Esophagus muscularis mucosa (tissue), 4 donors: ENCODE results near the gene GALM. TPM values are rescaled to one million over a fixed set of nuclear protein-coding genes. Genes with fewer than 3 reads are reported as not detected.

Experiments used
- DNase-seq: peaks from one replicate; pipeline ENCODE4 v3.0.0-alpha.2; 2017; ENCODE audit errors: extremely low spot score
- H3K27ac ChIP-seq, 4 donors: fragments of 200-600 bp; sonication (generic); replicated peaks in 1 of 4; 1 replicate in 3 of 4; 2 replicates in 1 of 4; pipeline ENCODE4 v1.5.1; 2016 to 2019; ENCODE audit warnings: mild to moderate bottlenecking in 1 of 4
- H3K27me3 ChIP-seq, 4 donors: fragments of 200-600 bp; sonication (generic); one replicate each; pipeline versions ENCODE4 v1.5.1 to v1.6.0; 2016 to 2019
- H3K36me3 ChIP-seq, 4 donors: fragments of 200-600 bp; sonication (generic); one replicate each; pipeline ENCODE4 v1.5.1; 2016 to 2019
- H3K4me1 ChIP-seq, 4 donors: fragments of 200-600 bp; sonication (generic); one replicate each; pipeline ENCODE4 v1.5.1; 2016 to 2019
- H3K4me3 ChIP-seq, 4 donors: fragments of 200-600 bp; sonication (generic); 1 replicate in 2 of 4; 2 replicates in 2 of 4; pipeline ENCODE4 v1.5.1; 2016 to 2019; ENCODE audit warnings: mild to moderate bottlenecking in 4 of 4, moderate library complexity in 1 of 4
- H3K9me3 ChIP-seq, 4 donors: fragments of 200-600 bp; sonication (generic); 1 replicate in 3 of 4; 2 replicates in 1 of 4; pipeline ENCODE4 v1.5.1; 2016 to 2019
- EP300 ChIP-seq: sonication (generic); formaldehyde crosslinking; IDR thresholded peaks from one replicate; pipeline ENCODE4 v1.6.1; 2017; ENCODE audit warnings: antibody characterized with exemption
- POLR2A ChIP-seq: fragments of 450-650 bp; IDR thresholded peaks from one replicate; pipeline ENCODE4 v1.6.1; 2017; ENCODE audit warnings: antibody characterized with exemption, moderate library complexity, mild to moderate bottlenecking, low read depth
- POLR2AphosphoS5 ChIP-seq, 2 donors: sonication (generic); formaldehyde crosslinking; IDR thresholded peaks; one replicate each; pipeline ENCODE4 v1.6.1; 2017; ENCODE audit warnings: antibody characterized with exemption in 2 of 2
- WGBS: methylation state at CpG from one replicate; pipeline ENCODE4 v1.1.5; 2018; 5-methylcytosine and 5-hydroxymethylcytosine counted together
- intact Hi-C: fragments of 100-400 bp; cut with DNase I; formaldehyde crosslinking; loops from one replicate; pipeline ENCODE4 v1.15.1; 2023
- total RNA-seq, 4 donors: library from RNA; depleted of rRNA; stranded (reverse); fragments of >200 nt; gene quantifications; one replicate each; pipeline versions ENCODE4 v1.1.0 to v1.2.1, GENCODE V29; 2016
- TF ChIP-seq, protein P1 (sequence below), 3 experiments: fragments of 200-600 bp in 2 of 3; fragments of 450-650 bp in 1 of 3; sonication (generic) in 2 of 3; IDR thresholded peaks; one replicate each; pipeline ENCODE4 v1.5.1; 2017 to 2019; ENCODE audit warnings: antibody characterized with exemption in 3 of 3, mild to moderate bottlenecking in 2 of 3, moderate library complexity in 1 of 3

The GALM gene
- total RNA-seq, 4 donors from 2014 or later, result 8.3 to 14.6 (median 11.6) TPM

DNA sequence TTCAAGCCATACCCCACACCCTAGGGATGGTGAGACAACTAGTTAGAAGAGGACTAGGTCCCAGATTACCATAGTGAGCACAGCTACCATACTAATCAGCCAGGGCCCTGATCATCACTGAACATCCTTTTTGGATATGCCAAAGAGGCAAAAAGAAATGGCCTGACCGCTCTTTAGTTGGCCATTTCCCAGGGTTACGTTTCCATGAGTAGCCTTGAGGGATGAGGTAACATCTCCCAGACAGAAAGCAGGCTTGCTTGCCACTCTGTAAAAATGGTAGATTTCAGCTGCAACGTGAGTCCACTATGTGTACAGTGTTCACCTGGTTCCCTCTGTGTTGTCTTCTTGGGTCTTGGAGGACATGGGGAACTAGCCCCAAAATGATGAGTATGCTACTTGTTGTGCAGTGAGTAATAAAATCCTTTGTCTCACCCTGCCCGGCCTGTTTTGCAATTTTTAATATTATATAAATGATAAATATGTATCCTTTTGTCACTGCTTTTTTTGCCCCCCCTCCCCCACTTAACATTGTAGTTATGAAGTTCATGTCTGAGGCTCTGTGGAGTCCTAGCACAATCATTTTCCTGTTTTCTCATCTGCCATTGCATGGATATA lies 8.9 kb upstream of the GALM start:
- 76% methylated on average over 4 of the region's 4 CpGs for WGBS
- intact Hi-C loops, result no loop called here

DNA sequence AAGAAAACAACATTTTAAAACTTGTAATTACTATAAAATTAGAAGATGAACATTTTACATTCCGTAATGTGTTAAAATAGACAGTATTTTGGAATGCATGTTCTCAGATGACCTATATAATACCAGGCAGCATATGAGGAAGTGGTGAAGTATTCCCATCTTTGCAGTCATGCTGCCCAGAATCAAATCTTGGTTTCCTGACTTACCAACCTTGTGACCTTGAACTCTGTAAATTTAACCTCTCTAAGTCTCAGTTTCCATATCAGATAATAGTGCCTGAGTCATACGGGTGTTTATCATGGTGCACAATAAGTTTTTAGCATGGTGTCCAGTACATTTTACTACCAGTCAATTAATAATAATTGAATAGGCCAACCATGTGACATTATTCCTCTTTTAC lies 7.3 kb upstream of the GALM start:
- DNase-seq, result no peak
- no peak overlapping the region for H3K27ac ChIP-seq
- 77% methylated on average over 2 of the region's 2 CpGs for WGBS
- no peaks in the 10 kb centered on the region for H3K36me3 ChIP-seq
- H3K4me1 ChIP-seq, result no peaks in the 10 kb centered on the region
- intact Hi-C loops, result no loop called here
- TF ChIP-seq, protein P1, sequence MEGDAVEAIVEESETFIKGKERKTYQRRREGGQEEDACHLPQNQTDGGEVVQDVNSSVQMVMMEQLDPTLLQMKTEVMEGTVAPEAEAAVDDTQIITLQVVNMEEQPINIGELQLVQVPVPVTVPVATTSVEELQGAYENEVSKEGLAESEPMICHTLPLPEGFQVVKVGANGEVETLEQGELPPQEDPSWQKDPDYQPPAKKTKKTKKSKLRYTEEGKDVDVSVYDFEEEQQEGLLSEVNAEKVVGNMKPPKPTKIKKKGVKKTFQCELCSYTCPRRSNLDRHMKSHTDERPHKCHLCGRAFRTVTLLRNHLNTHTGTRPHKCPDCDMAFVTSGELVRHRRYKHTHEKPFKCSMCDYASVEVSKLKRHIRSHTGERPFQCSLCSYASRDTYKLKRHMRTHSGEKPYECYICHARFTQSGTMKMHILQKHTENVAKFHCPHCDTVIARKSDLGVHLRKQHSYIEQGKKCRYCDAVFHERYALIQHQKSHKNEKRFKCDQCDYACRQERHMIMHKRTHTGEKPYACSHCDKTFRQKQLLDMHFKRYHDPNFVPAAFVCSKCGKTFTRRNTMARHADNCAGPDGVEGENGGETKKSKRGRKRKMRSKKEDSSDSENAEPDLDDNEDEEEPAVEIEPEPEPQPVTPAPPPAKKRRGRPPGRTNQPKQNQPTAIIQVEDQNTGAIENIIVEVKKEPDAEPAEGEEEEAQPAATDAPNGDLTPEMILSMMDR (IDR thresholded peaks at IDR 0.05), result no peak
- no peak for TF ChIP-seq POLR2AphosphoS5 (IDR thresholded peaks at IDR 0.05)
- no peak for TF ChIP-seq POLR2A
- no peak for TF ChIP-seq EP300
- H3K4me3 ChIP-seq, result no peak overlapping the region
- H3K27me3 ChIP-seq, result no peaks in the 10 kb centered on the region
- H3K9me3 ChIP-seq, result no peaks in the 10 kb centered on the region

More for the DNA sequence above, 8.9 kb upstream of the GALM start:
- no peaks in the 10 kb centered on the region for H3K4me1 ChIP-seq
- no peaks in the 10 kb centered on the region for H3K9me3 ChIP-seq
- no peak for DNase-seq
- no peaks in the 10 kb centered on the region for H3K36me3 ChIP-seq
- H3K27me3 ChIP-seq, result no peaks in the 10 kb centered on the region
- no peak overlapping the region for H3K27ac ChIP-seq
- TF ChIP-seq POLR2AphosphoS5 (IDR thresholded peaks at IDR 0.05) (no peak), EP300 (no peak)
- H3K4me3 ChIP-seq, result no peak overlapping the region

DNA sequence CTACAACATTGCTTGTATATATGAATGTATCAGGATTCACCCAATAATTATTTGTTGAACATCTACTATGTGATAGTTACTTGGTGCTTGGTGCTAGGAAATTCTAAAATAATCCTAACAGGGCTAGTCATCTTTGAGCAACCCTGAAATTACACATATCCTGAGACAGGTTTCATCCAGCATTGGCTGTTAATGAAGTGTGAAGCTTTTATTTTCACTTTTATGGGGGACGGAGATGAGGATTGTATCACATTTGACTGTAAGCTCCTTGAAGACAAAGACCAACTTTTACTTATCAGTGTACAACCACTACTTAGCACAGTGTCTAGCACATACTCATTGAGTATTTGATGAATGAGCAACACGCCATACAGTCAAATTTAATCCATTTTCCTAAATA lies 6.8 kb upstream of the GALM start:
- Histone ChIP-seq H3K4me1 (no peaks in the 10 kb centered on the region), H3K27ac (no peak overlapping the region), H3K27me3 (no peaks in the 10 kb centered on the region), H3K9me3 (no peaks in the 10 kb centered on the region), H3K36me3 (no peaks in the 10 kb centered on the region), H3K4me3 (no peak overlapping the region)
- WGBS, result 94% methylated on average over 2 of the region's 2 CpGs
- intact Hi-C loops, result no loop called here
- DNase-seq, result no peak
- TF ChIP-seq, protein P1 (IDR thresholded peaks at IDR 0.05), result no peak
- TF ChIP-seq POLR2AphosphoS5 (IDR thresholded peaks at IDR 0.05) (no peak), EP300 (no peak), POLR2A (no peak)

DNA sequence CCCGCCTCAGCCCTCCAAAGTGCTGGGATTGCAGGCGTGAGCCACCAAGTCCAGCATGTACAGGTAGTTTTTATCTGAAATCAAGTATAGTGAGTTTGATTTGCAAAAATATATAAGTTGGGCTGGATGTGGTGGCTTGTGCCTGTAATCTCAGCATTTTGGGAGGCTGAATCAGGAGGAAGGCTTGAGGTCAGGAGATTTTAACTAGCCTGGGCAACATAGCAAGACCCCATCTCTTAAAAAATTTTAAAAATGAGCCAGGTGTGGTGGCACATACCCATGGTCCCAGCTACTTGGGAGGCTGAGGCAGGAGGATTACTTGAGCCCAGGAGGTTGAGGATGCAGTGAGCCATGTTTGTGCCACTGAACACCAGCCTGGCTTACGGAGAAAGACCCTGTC lies 5.6 kb upstream of the GALM start:
- H3K4me3 ChIP-seq, result no peak overlapping the region
- no peaks in the 10 kb centered on the region for H3K36me3 ChIP-seq
- no peak for TF ChIP-seq POLR2AphosphoS5 (IDR thresholded peaks at IDR 0.05)
- TF ChIP-seq, protein P1 (IDR thresholded peaks at IDR 0.05), result no peak
- TF ChIP-seq POLR2A, result no peak
- no peak for TF ChIP-seq EP300
- H3K27me3 ChIP-seq, result no peaks in the 10 kb centered on the region
- DNase-seq, result no peak
- H3K27ac ChIP-seq, result no peak overlapping the region
- no peaks in the 10 kb centered on the region for H3K9me3 ChIP-seq
- WGBS, result 95% methylated on average over 3 of the region's 3 CpGs
- H3K4me1 ChIP-seq, result peaks cover 0 to 5% (median 3%) of the 10 kb centered on the region in 4 donors
- intact Hi-C loops, result no loop called here

DNA sequence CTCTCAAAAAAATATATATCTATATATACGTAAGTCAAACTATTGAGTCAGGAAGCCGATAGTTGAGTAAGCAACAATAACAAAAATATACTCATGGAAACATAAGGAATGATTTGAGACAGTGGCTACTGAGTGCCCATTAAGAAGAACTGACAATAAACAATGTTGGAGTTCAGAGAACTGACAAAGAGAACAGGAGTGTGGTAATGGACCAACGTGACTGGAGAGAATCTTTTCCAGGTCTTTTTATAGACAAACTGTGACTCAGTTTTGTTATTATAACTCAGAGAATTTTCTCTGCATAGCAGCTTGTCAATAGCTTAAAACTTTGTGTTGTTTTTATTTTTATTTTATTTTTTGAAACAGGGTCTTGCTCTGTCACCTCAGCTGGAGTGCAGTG lies 4.6 kb upstream of the GALM start:
- no peak for TF ChIP-seq POLR2A
- no peak for TF ChIP-seq EP300
- TF ChIP-seq, protein P1 (IDR thresholded peaks at IDR 0.05), result no peak
- TF ChIP-seq POLR2AphosphoS5 (IDR thresholded peaks at IDR 0.05), result no peak
- intact Hi-C loops, result no loop called here
- Histone ChIP-seq H3K27me3 (no peaks in the 10 kb centered on the region), H3K36me3 (no peaks in the 10 kb centered on the region), H3K4me3 (no peak overlapping the region), H3K27ac (no peak overlapping the region), H3K4me1 (peaks cover under 1 to 10% (median 10%) of the 10 kb centered on the region in 4 donors), H3K9me3 (no peaks in the 10 kb centered on the region)
- no peak for DNase-seq
- whole genome bisulfite sequencing, result 81% methylated on average over 3 of the region's 3 CpGs
